HG03108 (cell line): Measurements from ENCODE around the gene ANKRD33B.
"Not testable (repeated sequence)": the region's sequence is repeated elsewhere in the genome, so short reads cannot be mapped to it uniquely, and the experiment has no call there.

Experiments used
- ATAC-seq: cut with Tn5 transposase; IDR thresholded peaks from one replicate; pipeline ENCODE4 v1.9.1; 2021; ENCODE audit warnings: moderate library complexity; ENCODE audit not compliant: unreplicated experiment

ANKRD33B gene

GRCh38 chr5:10591159-10591558, 27.3 kb downstream of the ANKRD33B start:
- no peak for ATAC-seq

- no peak for ATAC-seq
These were observed 28.1 kb downstream of the ANKRD33B start for GRCh38 chr5:10591966-10592365.

- peak; percentile 63 for ATAC-seq
These were observed 28.7 kb downstream of the ANKRD33B start for GRCh38 chr5:10592601-10593000.

- no peak for ATAC-seq
These were observed 29.8 kb downstream of the ANKRD33B start for GRCh38 chr5:10593531-10594181.

GRCh38 chr5:10594591-10595210, 30.8 kb downstream of the ANKRD33B start:
- ATAC-seq: no peak

GRCh38 chr5:10595293-10595671, 31.4 kb downstream of the ANKRD33B start:
- no peak for ATAC-seq

GRCh38 chr5:10595672-10596309, 31.9 kb downstream of the ANKRD33B start:
- no peak for ATAC-seq

- no peak for ATAC-seq
These were observed 32.4 kb downstream of the ANKRD33B start for GRCh38 chr5:10596310-10596703.

GRCh38 chr5:10596886-10597451, 33.1 kb downstream of the ANKRD33B start:
- no peak for ATAC-seq

- no peak for ATAC-seq
These were observed 35.2 kb downstream of the ANKRD33B start for GRCh38 chr5:10599113-10599512.

GRCh38 chr5:10599862-10600284, 36.0 kb downstream of the ANKRD33B start:
- no peak for ATAC-seq

- ATAC-seq: peak; percentile 62
These were observed 36.9 kb downstream of the ANKRD33B start for GRCh38 chr5:10600626-10601245.

- ATAC-seq: peak; percentile 29
These were observed 37.6 kb downstream of the ANKRD33B start for GRCh38 chr5:10601246-10602030.

GRCh38 chr5:10602031-10602806, 38.3 kb downstream of the ANKRD33B start:
- ATAC-seq: no peak

- ATAC-seq: no peak
These were observed 41.1 kb downstream of the ANKRD33B start for GRCh38 chr5:10604975-10605374.

- ATAC-seq: not testable (repeated sequence)
These were observed 42.8 kb downstream of the ANKRD33B start for GRCh38 chr5:10606632-10607022.

GRCh38 chr5:10607023-10607665, 43.3 kb downstream of the ANKRD33B start:
- peak; percentile 89 for ATAC-seq

GRCh38 chr5:10607666-10608073, 43.8 kb downstream of the ANKRD33B start:
- peak; percentile 57 for ATAC-seq

- ATAC-seq: not testable (repeated sequence)
These were observed 44.2 kb downstream of the ANKRD33B start for GRCh38 chr5:10608081-10608480.
